Liver (tissue), 9 donors: ENCODE results near the gene RPL13A. TPM values are rescaled to one million over a fixed set of nuclear protein-coding genes. Genes with fewer than 3 reads are reported as not detected.

Experiments
- DNase-seq: peaks from one replicate; pipeline ENCODE4 v3.0.0-alpha.2; 2017; ENCODE audit warnings: low spot score
- H3K27ac ChIP-seq, 2 donors: one replicate each; pipeline ENCODE4 v1.7.0; 2013; ENCODE audit warnings: inconsistent platforms in 2 of 2, low read length in 2 of 2, control low read depth in 1 of 2, low read depth in 1 of 2, mild to moderate bottlenecking in 1 of 2
- H3K27me3 ChIP-seq, 4 donors: one replicate each; pipeline versions ENCODE4 v1.6.1 to v1.7.0; 2013; ENCODE audit warnings: low read length in 3 of 4, inconsistent platforms in 1 of 4, mild to moderate bottlenecking in 1 of 4, moderate library complexity in 1 of 4; ENCODE audit not compliant: control insufficient read depth in 4 of 4, insufficient read depth in 4 of 4
- H3K36me3 ChIP-seq, 4 donors: one replicate each; pipeline versions ENCODE4 v1.6.1 to v1.7.0; 2013; ENCODE audit warnings: low read length in 3 of 4, mild to moderate bottlenecking in 3 of 4, low read depth in 1 of 4, moderate library complexity in 1 of 4; ENCODE audit not compliant: control insufficient read depth in 4 of 4, insufficient read depth in 3 of 4
- H3K4me1 ChIP-seq, 4 donors: one replicate each; pipeline versions ENCODE4 v1.6.1 to v1.7.0; 2013; ENCODE audit warnings: low read length in 3 of 4, mild to moderate bottlenecking in 3 of 4, moderate library complexity in 1 of 4; ENCODE audit not compliant: control insufficient read depth in 4 of 4, insufficient read depth in 4 of 4
- H3K4me3 ChIP-seq, 3 donors: one replicate each; pipeline versions ENCODE4 v1.6.1 to v1.7.0; 2013; ENCODE audit warnings: low read length in 3 of 3, control low read depth in 1 of 3, low read depth in 1 of 3, mild to moderate bottlenecking in 1 of 3
- H3K9ac ChIP-seq, 2 donors: one replicate each; pipeline ENCODE4 v1.7.0; 2013; ENCODE audit warnings: low read length in 2 of 2, mild to moderate bottlenecking in 2 of 2, moderate library complexity in 2 of 2, control low read depth in 1 of 2, low read depth in 1 of 2
- H3K9me3 ChIP-seq, 4 donors: one replicate each; pipeline versions ENCODE4 v1.6.1 to v1.7.0; 2013; ENCODE audit warnings: low read length in 3 of 4; ENCODE audit not compliant: control insufficient read depth in 4 of 4
- ATF3 ChIP-seq: IDR thresholded peaks from 2 replicates; pipeline ENCODE4 v1.6.1; 2016; ENCODE audit warnings: antibody characterized with exemption
- CTCF ChIP-seq: fragments of 150-350 bp; IDR thresholded peaks from 2 replicates; pipeline ENCODE4 v1.5.1; 2017; ENCODE audit warnings: improper control_type of control experiment, low read depth, low read length; ENCODE audit not compliant: missing input control
- EGR1 ChIP-seq, 2 donors: IDR thresholded peaks; 2 replicates each; pipeline ENCODE4 v1.6.1; 2016 to 2018; ENCODE audit warnings: antibody characterized with exemption in 2 of 2, low read depth in 2 of 2
- FOXA1 ChIP-seq: IDR thresholded peaks from 2 replicates; pipeline ENCODE4 v1.6.1; 2016; ENCODE audit warnings: antibody characterized with exemption
- GABPA ChIP-seq, 2 donors: IDR thresholded peaks in 1 of 2; conservative IDR thresholded peaks in 1 of 2; 2 replicates each; pipeline ENCODE4 v1.6.1; 2016; ENCODE audit warnings: antibody characterized with exemption in 2 of 2, mild to moderate bottlenecking in 1 of 2, moderate library complexity in 1 of 2
- HNF4A ChIP-seq, 2 donors: conservative IDR thresholded peaks; 2 replicates each; pipeline ENCODE4 v1.6.1; 2016; ENCODE audit warnings: antibody characterized with exemption in 2 of 2, mild to moderate bottlenecking in 2 of 2
- HNF4G ChIP-seq: IDR thresholded peaks from 2 replicates; pipeline ENCODE4 v1.6.1; 2016; ENCODE audit warnings: antibody characterized with exemption
- JUND ChIP-seq, 2 donors: IDR thresholded peaks; 2 replicates each; pipeline ENCODE4 v1.6.1; 2016; ENCODE audit warnings: antibody characterized with exemption in 2 of 2
- MAX ChIP-seq: IDR thresholded peaks from 2 replicates; pipeline ENCODE4 v1.6.1; 2016; ENCODE audit warnings: antibody characterized with exemption
- NR2F2 ChIP-seq: IDR thresholded peaks from 2 replicates; pipeline ENCODE4 v1.6.1; 2016; ENCODE audit warnings: antibody characterized with exemption
- RAD21 ChIP-seq, 2 donors: IDR thresholded peaks; 2 replicates each; pipeline ENCODE4 v1.6.1; 2016; ENCODE audit warnings: antibody characterized with exemption in 2 of 2, mild to moderate bottlenecking in 2 of 2
- REST ChIP-seq: IDR thresholded peaks from 2 replicates; pipeline ENCODE4 v1.6.1; 2016; ENCODE audit warnings: antibody characterized with exemption, mild to moderate bottlenecking
- RXRA ChIP-seq, 2 donors: IDR thresholded peaks; 2 replicates each; pipeline ENCODE4 v1.6.1; 2017 to 2018; ENCODE audit warnings: antibody characterized with exemption in 2 of 2, mild to moderate bottlenecking in 1 of 2
- SP1 ChIP-seq: IDR thresholded peaks from 2 replicates; pipeline ENCODE4 v1.6.1; 2018; ENCODE audit warnings: antibody characterized with exemption, mild to moderate bottlenecking
- TAF1 ChIP-seq: conservative IDR thresholded peaks from 2 replicates; pipeline ENCODE4 v1.6.1; 2016; ENCODE audit warnings: antibody characterized with exemption, mild to moderate bottlenecking
- YY1 ChIP-seq: IDR thresholded peaks from 2 replicates; pipeline ENCODE4 v1.6.1; 2016; ENCODE audit warnings: antibody characterized with exemption, mild to moderate bottlenecking
- ZBTB33 ChIP-seq: IDR thresholded peaks from 2 replicates; pipeline ENCODE4 v1.6.1; 2016; ENCODE audit warnings: antibody characterized with exemption
- WGBS: extraction: QIAGEN DNeasy Blood & Tissue Kit; methylation state at CpG from one replicate; pipeline ENCODE4 v1.1.7; 2013; 5-methylcytosine and 5-hydroxymethylcytosine counted together
- polyA plus RNA-seq, 2 donors: library from polyadenylated mRNA; stranded (reverse) in 1 of 2; unstranded in 1 of 2; fragments of 200-250 nt in 1 of 2; fragments of >200 nt in 1 of 2; fragmentation: Nextera tagmentation in 1 of 2; extraction: Ambion mirVana in 1 of 2; gene quantifications; one replicate each; pipeline versions ENCODE4 v1.2.1 to v1.2.3, GENCODE V29; 2013 to 2015
- total RNA-seq, 2 donors: library from RNA; depleted of rRNA; stranded (reverse); fragments of >200 nt; gene quantifications; one replicate each; pipeline ENCODE4 v1.2.3, GENCODE V29; 2014
- donor health status: healthy.
- donor health status: healthy.
- donor health status: healthy.
- donor health status: healthy.
- donor health status: healthy.

RPL13A gene
- total and polyA plus RNA-seq, 4 donors: 444 to 1,553 (median 746) TPM

- H3K4me1 ChIP-seq: no peaks in the 10 kb centered on the region
- DNase-seq: no peak
- H3K9ac ChIP-seq: no peak overlapping the region
- H3K27ac ChIP-seq: no peak overlapping the region
- H3K27me3 ChIP-seq: no peaks in the 10 kb centered on the region
- TF ChIP-seq TAF1 (no peak), REST (no peak), ZBTB33 (no peak), SP1 (no peak), CTCF (no peak), YY1 (no peak)
- no peaks in the 10 kb centered on the region for H3K9me3 ChIP-seq
- no peak overlapping the region for H3K4me3 ChIP-seq
- WGBS: 97% methylated on average over 12 of the region's 12 CpGs
- H3K36me3 ChIP-seq: peaks cover 2 to 17% (median 4%) of the 10 kb centered on the region in 4 donors
These were observed 24.9 kb upstream of the RPL13A start for GRCh38 chr19:49462492-49462891.

- TF ChIP-seq ATF3 (no peak), RXRA (IDR thresholded peaks at IDR 0.05) (no peak), JUND (IDR thresholded peaks at IDR 0.05) (no peak), MAX (no peak), HNF4G (no peak), HNF4A (conservative IDR thresholded peaks at IDR 0.05) (no peak), NR2F2 (no peak), ZBTB33 (no peak), RAD21 (IDR thresholded peaks at IDR 0.05) (no peak), FOXA1 (no peak), GABPA (IDR thresholded peaks at IDR 0.05 in 1 of 2, conservative IDR thresholded peaks at IDR 0.05 in 1 of 2) (no peak), SP1 (no peak), TAF1 (no peak), EGR1 (IDR thresholded peaks at IDR 0.05; ENCODE audit: low read depth in 2 of 2) (no peak)
- peaks cover under 1 to 17% (median 4%) of the 10 kb centered on the region in 4 donors for H3K36me3 ChIP-seq
- H3K4me1 ChIP-seq: no peaks in the 10 kb centered on the region
- no peaks in the 10 kb centered on the region for H3K9me3 ChIP-seq
- H3K27me3 ChIP-seq: no peaks in the 10 kb centered on the region
- no peak overlapping the region for H3K4me3 ChIP-seq
- 96% methylated on average over 39 of the region's 39 CpGs for WGBS
- no peak overlapping the region for H3K9ac ChIP-seq
- H3K27ac ChIP-seq: no peak overlapping the region
- no peak for DNase-seq
These were observed 23.3 kb upstream of the RPL13A start for GRCh38 chr19:49463960-49464740.
